Effector CD8-positive, alpha-beta T cell (primary cell): ENCODE data around the gene AP1G1.
A peak's percentile ranks its signal among the peaks of the same experiment; 100 is the strongest.

Experiments used
- DNase-seq: peaks from one replicate; lab custom pipeline; 2025; lab: John Stamatoyannopoulos, UW

AP1G1 gene

DNA sequence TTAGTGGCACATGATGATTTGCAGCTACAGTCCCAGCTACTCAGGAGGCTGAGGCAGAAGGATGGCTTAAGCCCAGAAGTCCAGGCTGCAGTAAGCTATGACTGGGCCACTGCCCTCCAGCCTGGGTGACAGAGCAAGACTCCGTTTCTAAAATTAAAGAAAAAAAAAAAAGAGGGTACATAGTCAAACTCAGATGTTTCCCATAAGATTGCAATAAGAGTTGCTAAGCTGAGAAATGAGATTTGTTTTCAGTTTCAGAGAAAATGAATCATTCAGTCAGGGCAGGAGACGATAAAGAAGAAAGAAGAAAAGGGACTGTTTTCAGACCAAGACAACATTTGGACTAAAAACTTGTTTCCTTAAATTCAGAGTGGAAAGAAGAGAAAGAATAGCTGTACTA lies 54.0 kb downstream of the AP1G1 start:
- DNase-seq = no peak

DNA sequence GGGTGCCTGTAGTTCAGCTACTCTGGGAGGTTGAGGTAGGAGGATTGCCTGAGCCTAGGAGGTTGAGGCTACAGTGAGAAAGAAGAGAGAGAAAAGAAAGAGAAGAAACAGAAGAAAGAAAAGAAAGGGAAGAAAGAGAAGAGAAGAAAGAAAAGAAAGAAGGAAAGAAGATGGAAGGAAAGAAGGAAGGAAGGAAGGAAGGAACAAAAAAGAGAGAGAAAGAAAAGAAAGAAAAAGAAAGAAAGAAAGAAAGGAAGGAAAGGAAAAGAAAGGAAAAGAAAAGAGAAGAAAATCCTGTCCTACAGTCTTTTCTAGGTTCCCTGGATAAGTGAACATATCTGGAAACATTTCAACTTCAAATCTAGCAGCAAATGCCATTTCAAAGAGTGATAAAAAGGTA lies 54.5 kb downstream of the AP1G1 start:
- DNase-seq = no peak

DNA sequence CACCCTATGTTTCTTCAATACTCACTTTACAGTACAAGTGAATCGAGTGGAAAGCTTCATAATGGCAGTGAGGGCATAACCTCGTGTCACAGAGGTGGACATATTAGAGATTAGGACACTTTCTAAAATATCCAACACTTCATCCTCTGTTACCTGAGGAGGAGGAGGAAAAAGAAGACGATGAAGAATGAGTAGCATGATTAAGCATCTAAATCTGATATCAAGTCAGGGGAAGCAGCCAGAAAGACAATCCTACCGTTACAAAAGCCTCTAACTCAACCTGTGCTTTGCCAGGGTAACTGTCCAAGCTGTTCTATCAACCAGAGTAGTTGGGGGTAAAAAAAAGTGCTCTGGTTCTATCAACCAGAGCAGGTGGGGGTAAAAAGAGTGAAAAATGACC lies 60.4 kb downstream of the AP1G1 start:
- no peak for DNase-seq

DNA sequence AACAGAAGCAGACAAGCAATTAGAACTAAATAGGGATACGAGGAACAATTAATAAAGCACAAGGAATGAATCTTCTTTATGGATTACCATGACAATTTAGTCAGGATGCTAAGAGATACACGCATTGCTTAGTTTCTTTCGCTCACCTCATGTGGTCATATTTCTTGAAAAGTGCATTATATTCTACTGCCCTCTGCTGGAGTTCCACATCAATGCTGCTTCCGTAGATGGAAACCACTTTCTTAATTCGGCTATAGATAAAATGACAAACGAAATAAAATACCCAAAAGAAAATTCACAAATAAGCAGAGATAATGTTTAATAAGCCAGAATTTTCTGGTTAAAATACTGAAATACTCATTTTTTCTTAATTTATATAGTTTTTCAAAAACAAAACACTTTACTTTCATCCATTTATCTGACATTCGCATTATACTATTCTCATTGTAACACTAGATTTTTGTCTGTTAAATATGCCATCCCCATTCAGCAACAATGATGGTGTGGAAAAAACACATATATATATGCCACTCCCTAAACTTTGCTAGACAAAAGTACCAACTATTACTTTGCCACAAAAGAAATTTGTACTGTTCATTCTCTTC lies 62.1 kb downstream of the AP1G1 start:
- DNase-seq = no peak

DNA sequence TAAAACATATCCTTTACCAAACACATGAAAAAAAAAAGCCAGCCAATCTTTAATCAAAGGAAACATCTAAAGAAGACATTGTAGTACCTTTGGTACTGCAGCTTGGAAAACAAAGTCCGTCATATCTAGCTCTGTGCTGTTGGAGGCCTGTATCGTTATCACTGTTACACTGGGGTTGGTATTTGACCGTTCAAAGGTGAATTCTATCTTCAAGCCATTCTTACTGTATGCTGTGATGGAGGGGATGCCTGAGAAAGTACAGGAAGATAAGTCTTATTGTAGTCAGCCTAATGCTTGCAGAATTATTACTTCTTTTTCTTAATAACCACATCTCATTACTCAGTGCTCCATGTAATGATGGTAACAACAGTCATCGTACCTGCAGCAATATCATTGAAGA lies 69.8 kb downstream of the AP1G1 start:
- DNase-seq = no peak

DNA sequence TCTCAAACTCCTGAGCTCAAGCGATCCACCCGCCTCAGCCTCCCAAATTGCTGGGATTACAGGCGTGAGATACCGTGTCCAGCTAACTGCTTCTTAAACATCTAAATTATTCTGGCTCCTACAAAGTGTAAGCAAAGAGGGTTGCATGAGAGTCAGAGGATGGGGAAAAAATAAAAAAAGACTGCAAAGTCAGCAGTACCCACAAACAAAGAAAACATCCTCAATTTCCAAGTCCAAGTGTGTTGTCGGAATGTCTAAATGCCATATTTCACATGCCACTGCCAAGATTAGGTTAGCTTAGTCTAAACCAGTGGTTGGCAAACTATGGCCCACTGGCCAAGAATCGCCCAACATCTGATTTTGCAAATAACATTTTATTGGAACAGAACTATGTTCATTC lies 71.1 kb downstream of the AP1G1 start:
- no peak for DNase-seq

DNA sequence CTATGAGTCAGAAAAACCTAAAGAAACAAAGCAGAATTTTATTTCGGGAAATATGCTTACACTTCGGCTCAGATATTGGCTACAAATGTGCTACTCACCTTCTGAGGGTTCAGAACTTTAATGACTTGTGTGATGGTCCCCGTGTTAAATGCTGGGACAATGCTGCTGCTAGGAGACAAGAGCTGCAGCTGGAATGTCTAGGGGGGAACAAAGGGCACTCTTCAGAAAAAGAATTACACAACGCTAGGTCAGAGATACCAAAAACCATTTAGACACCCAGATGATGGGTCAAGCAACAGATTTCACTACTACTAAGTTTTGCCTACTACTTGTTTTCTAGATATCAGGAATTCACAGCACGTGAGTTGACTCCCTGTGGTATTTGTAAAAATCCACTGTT lies 74.1 kb downstream of the AP1G1 start:
- DNase-seq = no peak

DNA sequence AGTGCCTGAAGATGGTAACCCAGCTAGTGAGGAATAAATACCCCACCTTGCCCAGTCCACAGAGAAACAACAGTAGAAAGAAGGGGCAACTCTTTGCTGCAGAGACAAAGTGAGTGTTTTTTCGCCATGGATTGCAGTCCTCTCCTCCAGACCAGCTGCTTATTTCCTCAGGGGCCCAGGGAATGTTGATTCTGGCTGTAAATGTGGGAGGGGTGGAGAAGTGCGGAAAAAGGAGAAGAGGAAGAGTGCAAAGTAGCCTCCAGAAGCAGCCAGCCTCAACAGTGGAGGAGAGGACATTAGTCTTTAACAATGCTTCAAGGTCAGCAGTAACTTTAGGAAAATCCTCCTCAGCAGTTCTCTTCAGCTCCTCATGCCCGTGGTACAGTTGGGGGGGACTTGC lies 76.0 kb downstream of the AP1G1 start:
- DNase-seq = no peak

DNA sequence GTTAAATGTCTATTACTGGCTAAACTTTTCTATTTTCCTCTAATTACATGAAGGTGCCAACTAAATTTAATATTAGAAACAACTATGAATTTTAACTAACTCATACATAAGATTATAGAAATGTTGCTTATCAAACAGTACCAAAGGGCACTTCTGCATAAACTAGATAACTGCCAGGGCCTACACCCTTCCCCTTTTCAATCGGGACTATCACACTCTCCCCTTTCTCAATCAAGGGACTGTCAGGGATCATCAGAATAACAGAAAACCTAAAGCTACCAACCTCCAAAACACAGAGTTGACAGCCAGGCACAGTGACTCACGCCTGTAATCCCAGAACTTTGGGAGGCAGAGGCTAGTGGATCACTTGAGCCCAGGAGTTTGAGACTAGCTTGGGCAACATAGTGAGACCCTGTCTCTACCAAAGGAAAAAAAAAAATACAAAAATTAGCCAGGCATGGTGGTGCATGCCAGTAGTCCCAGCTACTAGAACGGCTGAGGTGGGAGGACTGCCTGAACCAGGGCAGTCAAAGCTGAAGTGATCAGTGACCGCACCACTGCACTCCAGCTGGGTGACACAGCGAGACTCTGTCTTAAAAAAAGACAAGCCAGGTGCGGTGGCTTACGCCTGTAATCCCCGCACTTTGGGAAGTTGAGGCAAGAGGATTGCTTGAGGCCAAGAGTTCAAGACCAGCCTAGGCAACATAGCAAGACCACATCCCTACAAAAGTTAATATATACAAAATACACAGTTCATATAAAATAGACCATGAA lies 80.9 kb downstream of the AP1G1 start:
- DNase-seq = no peak

DNA sequence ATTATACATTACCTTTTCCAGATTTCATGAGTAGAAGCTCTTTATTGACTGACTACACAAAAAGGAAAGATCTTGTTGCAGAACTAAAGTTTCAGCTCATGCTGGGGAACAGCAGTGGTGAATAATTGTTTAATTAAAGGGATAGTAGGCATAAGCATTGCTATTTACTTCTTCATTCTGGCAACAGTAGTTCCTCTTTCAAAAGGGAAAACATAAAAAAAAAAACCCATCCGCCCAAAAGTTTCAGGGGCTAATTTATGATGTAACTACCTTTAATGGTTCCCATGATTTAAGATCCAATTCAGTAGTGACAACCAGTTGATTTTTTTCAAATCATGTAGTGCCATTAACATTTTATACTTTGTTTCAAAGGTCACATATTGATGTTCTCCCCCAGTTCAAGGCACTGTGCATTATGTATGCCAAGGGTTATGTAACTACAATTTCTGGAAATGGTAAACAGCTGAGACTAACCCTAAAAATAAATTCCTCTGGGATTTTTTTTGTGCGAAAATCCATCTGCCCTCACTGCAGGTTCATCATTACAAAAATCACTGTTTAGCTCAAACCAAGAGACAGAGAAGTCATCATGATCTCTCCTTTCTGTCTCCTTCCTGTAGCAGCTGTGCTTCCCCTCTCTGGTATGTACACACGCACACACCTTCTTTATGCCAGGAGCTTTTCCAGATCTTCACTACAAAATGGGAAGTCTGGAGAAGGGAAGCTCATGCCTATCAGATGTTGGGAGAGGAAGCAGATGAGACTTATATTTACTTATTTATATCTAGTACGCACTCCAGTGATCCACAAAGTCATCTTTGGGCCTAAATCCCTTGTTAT lies 81.9 kb downstream of the AP1G1 start:
- DNase-seq = no peak

DNA sequence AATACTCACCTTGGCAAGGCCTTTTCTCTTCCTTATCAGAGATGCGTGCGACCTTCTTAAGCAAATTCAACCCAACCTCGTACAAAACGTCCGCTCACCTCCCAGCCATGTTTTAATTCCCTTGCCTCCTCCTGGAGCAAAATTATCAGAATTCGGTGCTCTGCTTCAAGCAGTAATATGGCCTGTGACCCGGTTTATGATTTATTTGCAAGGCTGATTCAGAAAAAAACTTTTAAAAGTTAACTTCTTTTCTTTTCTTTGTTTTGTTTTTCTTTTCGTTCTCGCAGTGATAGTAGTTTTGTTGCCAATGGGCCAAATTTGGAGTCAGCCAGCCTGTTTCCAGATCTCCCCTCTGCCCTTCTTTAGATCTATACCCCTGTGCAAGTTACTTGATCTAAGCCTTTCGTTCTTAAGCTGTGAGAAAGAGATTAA lies 84.3 kb downstream of the AP1G1 start, which contains the start of gene PHLPP2:
TSS of gene PHLPP2 (minus strand) at position 382 of the 432 bp plus-strand sequence. CDS start 9,906 bp downstream, outside the sequence.
- no peak for DNase-seq

DNA sequence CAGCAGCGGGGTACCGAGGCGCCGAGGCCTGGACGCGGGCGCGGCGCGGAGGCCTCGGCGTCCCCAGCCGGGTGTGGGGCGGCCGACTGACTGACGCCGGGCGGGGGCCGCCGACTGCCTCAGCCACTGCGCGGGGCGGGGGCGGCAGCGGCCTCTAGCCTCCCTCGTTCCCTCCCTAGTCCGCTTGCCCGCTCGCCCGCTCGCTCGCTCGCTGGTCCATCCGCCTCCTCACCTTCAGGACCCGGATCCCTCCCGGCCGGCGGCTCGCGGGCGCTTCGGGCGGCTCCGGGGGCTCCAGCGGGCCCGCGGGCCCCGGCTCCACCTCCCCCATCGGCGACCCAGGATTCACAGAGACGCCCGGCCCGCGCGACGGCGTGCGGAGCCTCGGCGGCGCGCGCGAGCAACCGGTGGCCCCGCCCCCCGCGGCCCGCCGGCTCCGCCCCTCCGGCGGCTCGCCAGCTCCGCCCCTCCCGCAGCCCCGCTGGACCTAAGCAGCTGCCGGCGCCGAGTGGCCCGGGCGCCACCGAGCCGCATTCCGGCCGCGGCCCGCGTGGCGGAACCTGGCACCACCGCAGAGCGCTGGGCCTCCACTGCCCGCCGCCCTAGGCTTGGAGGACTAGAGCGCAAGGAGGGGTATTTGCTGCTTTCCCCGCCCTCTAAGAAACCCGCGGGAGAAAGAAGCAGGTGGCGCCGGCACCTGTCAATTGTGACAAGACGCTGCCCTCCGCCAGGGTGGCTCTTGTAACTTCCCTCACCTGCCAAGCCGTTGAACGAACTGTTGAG lies 84.9 kb downstream of the AP1G1 start:
- DNase-seq = peak; percentile 66

DNA sequence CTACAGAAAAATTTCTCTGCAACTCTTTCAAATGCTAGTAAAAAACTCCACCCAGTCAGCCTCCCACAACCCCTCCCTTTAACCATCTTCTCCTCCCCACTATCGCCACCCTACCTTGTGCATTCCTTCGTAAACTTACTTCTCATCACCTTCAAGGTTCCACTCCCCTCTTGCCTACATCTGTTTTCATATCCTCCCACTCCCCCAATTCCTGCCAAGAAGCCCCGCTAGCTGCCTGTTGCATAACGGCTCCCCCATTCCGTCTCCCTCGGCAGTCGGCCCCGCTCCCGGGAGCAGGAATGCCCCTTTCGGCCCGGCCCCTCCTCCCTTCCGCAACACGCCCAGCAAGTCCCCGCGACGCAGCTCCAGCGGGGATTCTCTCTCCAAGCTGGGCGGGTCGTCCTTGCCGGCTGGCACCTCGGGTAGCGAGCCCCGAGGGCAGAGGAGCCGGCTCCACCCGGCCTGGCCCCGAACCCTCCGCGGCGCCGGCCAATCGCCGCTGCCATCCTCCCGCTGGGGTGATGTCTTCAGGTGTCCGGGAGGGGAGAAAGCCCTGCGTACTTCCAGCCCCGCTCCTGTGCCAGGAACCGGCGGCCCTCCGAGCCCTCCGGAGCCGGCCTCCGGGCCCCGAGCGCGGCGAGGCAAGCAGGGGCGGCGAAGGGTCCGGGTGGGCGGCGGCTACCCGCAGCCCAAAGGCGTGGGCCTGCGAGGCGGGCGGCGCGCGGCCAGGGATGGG lies 85.7 kb downstream of the AP1G1 start:
- DNase-seq = peak; percentile 53

DNA sequence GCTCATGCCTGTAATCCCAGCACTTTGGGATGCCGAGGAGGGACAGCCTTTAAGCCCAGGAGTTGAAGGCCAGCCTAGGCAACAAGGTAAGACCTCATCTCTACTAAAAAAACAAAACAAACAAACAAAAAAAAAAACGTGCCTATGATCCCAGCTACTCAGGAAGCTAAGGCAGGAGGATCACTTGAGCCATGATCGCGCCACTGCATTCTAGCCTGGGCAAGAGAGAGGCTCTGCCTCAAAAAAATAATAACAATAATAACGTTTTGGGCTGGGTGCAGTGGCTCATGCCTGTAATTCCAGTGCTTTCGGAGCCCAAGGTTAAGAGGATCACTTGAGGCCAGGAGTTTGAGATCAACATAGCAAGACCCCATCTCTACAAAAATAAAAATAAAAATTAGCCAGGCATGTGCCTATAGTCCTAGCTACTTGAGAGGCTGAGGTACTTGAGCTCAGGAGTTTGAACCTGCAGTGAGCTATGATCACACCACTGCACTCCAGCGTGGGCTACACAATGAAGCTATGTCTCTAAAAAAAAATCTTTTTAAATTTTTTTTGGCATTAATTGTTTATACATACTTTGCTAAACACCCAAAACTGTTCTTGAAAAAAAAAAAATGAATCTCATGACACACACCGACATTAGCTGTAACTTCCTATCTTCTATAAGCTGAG lies 87.4 kb downstream of the AP1G1 start:
- no peak for DNase-seq

DNA sequence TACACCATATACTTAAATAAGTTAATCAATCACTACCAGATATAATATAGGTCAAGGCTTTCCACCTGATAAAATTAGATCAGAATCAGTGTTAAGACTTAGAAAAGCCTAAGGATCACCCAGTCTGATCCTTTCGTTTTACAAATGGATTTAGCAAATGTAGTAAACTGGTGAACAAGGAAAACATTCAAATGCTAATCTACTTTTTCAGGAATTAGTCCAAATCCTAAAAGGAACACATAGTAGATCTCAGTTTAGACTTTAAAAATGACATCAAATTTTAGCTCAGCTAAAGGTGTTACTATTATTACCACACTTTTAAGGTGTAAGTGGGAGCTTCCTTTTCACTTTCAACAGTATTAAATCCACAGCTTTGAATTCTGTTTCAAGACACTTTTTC lies 96.1 kb downstream of the AP1G1 start:
- DNase-seq = no peak

DNA sequence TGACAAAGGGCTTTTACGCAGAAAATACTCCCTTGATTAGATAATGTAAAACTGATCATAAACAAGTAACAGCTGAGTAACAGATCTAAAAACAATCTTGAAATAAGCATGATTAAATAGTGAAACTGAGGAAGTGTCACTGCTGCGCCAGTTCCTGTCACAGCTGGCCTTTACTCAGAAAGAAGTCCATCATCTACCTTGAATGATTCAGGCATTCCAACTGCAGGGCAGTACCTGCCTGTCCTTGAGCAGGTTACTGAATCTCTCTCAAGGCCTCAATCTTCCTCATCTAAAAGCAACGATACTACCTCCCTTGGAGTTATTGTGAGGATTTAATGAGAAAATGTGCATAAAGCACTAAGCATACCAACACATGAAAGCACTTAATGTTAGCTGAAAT lies 96.8 kb downstream of the AP1G1 start:
- no peak for DNase-seq

DNA sequence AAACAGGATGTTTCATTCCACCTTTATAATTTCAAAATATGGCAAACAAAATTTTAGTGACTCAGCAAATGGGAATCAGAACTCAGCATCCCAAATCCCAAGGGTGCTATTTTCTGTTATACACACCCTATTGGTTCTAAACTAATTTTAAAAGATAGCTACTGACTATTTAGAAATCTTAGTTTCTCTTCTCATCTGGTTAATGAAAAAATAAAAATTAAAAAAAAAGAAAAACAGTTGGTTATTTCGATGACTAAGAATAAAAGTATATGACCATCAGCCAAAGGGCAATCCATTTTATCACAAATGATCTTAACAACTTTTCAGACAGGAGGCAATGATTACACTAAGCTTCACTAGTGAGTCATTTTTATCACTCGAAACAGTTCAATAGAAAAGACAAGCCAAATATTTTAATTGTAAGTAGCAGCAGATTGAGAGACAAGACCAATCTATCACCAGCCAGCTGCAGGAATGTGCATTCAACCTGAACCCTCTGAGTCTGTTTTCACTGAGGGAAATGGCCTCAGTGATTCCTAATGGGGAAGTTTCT lies 99.3 kb downstream of the AP1G1 start:
- DNase-seq = no peak

DNA sequence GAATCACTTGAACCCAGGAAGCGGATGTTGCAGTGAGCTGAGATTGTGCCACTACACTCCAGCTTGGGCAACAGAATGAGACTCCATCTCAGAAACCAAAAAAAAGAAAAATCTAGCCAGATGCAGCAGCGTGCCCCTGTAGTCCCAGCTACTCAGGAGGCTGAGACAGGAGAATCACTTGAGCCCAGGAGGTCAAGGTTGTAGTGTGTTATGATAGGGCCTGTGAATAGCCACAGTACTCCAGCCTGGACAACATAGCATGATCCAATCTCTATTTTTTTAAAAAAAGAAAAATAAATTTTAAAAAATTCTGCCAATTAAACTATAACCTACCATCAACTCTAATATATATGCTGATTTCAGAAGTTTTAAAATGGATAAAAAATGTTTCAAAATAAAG lies 99.9 kb downstream of the AP1G1 start:
- no peak for DNase-seq

DNA sequence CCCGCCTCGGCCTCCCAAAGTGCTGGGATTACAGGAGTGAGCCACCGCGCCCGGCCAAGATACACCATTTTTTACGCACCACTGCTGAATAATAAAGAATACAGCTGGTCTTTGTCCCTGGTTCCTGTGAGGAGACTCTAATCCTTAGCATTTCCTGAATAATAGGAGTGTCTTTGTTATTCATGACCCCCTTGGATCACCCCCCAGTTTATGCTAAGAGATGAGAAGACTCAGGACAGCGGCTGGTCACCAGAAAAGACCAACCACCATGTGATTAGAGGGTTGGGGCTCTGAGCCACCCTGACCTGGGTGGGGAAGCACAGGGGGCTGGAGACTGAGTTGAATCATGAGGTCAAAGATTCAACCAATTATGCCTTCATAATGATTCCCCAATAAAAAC lies 101.4 kb downstream of the AP1G1 start:
- DNase-seq = no peak

DNA sequence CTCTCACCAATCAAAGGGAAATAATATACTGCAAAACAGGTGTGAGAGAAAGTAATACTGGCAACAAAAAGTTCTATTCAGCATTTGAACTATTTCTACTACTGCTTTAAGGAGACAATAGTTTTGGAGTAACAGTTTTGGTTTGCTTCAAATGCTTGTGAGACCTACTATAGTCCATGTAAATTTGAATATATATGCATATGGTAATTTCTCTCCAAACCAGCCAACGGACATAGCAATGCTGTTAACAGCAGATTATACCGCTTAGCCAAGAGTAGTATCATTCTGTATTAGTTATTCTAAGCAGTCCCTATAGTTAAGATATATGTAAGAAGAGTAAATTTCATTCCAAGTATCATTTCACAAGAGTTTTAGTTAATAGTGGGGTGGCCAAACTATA lies 102.6 kb downstream of the AP1G1 start:
- no peak for DNase-seq
